SKM-1 (cell line): ENCODE measurements around the gene SNRPE.

Source experiments
- DNase-seq: peaks from one replicate; lab custom pipeline; 2025; ENCODE audit not compliant: unreplicated experiment; lab: John Stamatoyannopoulos, UW

The SNRPE gene

DNA sequence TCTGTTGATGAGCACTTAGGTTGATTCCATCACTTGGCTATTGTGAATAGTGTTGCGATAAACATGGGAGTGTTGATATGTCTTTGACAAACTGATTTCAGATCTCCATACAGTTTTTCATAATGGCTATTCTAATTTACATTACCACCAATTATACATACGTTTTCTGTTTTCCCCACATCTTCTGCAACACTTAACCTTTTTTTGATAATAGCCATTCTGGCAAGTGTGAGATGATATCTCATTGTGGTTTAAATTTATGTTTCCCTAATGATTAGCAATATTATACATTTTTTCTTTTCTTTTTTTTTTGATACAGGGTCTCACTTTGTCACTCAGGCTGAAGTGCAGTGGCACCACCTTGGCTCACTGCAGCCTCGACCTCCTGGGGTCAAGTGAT, 17.0 kb downstream of the SNRPE start:
- DNase-seq, result no peak

DNA sequence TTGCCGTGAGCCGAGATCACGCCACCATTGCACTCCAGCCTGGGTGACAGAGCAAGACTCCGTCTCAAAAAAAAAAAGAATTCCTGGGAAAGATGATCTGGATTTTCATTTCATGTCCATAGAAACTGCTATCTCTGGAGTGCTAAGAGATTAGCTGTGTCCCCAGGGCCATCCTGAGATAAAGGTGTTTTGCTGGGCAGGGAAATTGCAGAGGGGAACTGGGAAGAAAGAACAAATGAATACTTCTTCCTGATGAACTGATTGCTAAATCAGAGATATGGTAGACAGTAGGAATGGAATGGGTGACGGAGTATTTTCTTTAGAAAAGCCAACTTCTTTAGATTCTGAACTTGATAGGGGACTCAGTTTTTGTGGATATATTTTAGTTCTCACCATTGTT, 19.2 kb downstream of the SNRPE start:
- no peak for DNase-seq

DNA sequence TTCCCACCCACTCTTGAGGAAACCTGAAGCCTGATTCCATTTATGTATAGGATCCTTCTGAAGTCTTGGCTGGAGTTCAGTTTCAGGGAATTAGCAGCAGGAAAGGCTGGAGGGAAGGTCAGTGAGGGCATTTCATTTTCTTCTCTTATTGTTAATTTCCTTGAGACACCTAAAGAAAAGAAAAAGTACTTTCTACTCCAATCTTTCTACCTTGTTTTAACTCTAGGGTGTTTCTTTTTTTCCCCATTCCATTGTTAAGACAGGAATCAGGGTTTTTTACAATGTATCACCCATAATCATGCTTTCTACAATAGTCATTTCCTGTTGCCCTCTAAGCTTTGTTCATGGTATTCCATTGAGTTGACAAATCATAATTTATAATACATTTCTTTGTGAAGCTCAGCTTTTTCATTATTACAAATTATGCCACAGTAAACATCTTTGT, 27.4 kb downstream of the SNRPE start:
- no peak for DNase-seq

DNA sequence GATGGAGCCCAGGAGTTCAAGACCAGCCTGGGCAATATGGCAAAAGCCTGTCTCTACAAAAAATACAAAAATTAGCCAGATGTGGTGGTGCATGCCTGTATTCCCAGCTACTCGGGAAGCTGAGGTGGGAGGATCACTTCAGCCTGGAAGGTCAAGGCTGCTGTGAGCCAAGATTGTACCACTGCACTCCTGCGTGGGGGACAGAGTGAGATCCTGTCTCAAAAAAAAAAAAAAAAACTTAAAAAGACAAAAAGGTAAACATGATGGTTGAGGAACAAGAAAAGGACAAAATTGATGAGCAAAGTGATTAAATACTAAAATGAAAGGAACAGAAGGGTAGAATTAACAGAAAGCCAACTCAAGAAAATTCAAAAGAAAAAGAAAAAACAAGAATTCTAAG, 30.6 kb downstream of the SNRPE start:
- no peak for DNase-seq

DNA sequence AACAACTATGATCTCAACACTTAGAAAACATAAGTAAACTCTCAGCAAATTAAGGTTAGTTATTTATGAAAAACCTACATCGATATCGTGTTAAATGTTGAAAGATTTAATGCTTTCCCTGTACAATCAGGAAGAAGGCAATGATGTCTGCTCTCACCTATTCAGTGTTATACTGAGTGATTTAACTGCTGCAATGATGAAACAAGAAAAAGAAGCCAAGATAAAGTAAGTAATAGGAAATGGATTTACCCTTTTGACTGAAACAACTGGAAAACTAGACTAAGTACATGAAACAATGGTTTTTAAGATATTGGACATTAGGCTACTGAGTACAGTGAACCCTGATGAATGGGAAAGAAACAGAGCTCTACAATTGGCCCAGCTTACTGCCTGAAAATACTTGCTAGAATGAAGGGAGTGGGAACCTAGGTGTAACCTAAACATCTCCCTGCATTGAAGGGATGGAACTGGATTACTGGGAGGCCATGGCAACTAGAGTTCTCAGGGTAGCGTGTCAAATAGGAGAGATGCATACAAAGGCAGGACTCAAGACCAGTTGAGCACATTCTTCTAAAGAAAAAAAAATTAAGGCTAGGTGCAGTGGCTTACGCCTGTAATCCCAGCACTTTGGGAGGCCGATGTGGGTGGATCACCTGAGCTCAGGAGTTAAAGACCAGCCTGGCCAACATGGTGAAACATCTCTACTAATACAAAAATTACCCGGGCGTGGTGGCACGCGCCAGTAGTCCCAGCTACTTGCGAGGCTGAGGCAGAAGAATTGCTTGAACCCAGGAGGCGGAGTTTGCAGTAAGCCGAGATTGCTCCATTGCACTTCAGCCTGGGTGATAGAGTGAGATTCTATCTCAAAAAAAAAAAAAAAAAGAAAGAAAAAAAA, 37.3 kb downstream of the SNRPE start:
- no peak for DNase-seq

DNA sequence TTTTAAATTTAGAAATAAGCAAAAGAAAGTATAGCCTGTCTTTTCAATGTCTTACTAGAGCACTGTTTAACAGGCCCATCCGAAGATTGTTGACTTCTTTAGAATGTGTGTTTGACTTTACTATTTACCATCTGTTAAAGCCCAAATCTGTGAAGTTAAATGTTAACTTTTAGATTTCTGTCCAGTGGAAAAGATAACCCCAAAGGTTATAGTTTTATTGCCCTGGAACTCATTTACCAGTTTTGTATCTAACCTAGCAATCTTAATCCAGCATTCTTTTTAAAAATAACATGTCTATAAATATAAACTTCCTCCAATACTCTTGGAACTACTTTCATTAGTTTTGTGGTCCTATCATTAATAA, 37.9 kb downstream of the SNRPE start:
- DNase-seq, result no peak

DNA sequence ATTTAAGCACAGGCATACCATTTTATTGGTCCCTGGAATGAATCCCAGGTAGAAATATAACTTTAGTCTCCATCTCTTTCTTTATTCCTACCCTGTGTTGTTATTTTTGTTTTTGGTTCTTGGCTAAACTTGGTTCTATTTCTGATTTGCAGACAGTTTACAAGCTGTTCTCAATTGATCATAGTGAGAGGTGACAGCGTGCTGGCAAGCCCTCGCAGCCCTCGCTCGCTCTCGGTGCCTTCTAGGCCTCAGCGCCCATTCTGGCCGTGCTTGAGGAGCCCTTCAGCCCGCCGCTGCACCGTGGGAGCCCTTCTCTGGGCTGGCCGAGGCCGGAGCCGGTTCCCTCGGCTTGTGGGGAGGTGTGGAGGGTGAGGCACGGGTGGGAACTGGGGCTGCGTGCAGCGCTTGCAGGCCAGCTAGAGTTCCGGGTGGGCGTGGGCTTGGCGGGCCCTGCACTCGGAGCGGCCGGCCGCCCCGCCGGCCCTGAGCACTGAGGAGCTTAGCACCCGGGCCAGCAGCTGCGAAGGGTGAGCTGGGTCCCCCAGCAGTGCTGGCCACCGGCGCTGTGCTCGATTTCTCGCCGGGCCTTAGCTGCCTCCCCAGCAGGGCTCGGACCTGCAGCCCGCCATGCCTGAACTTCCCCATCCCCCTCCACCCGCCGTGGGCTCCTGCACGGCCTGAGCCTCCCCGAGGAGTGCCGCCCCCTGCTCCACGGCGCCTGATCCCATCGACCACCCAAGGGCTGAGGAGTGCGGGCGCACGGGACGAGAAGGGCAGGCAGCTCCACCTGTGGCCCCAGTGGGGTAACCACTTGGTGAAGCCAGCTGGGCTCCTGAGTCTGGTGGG, 38.7 kb downstream of the SNRPE start:
- no peak for DNase-seq

DNA sequence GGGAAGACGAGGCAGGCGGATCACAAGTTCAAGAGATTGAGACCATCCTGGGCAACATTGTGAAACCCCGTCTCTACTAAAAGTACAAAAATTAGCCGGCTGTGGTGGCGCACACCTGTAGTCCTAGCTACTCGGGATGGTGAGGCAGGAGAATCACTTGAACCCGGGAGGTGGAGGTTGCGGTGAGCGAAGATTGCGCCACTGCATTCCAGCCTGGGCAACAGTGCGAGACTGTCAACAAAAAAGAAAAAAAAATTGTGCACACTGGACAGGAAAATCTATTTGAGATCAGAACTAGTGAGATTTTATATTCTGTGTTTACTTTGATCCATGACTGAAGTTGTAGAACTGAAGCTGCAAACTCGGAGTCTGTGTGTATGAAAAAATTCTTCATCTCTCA, 40.2 kb downstream of the SNRPE start:
- no peak for DNase-seq

DNA sequence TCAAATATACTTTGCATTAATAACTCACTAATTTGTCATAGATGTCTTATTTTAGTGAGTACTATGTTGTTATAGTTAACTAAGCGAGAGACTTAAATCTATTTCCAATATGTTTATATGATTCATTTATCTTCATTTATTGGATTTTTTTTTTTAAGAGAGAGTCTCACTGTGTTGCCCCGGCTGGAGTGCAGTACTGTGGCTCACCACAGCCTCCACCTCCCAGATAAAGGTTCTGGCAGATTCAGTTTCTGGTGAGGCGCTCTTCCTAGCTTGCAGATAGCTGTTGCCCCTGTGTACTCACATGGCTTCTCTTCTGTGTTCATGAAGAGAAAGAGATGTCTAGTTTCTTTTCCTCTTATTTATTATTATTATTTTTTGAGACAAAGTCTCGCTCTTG, 43.9 kb downstream of the SNRPE start:
- DNase-seq, result no peak

DNA sequence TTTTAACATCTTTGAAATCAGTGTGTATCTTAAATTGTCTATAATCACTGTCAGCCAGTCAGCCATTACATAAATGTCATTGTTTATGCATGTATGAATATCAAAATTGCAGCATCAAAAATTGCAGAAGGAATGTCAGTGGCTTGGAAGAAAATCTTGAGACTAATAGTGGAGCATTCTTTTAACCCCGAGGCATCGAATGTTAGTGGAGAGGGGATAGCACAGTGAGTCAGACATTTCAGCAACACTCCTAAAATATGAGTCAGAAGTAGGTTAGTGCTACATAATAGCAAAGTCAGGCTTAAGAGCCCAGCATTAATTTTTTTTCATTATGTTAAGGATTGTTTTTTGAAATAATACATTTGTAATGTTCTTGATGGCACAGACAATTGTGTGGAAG, 45.5 kb downstream of the SNRPE start:
- no peak for DNase-seq

DNA sequence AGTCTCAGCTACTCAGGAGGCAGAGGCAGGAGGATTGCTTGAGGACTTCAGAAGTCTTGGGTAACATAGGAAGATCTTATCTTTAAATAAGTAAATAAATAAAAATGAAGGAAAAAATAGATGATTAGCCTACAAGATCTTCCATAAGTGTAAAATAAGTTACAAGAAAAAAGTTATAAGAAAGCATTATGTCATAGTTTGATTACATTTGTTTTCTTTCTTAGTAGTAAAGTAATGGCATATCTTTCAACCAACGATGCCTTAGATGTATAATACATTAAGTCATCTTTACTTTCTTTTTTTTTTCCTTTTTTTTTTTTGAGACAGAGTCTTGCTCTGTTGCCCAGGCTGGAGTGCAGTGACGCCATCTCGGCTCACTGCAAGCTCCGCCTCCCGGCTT, 46.5 kb downstream of the SNRPE start:
- no peak for DNase-seq

DNA sequence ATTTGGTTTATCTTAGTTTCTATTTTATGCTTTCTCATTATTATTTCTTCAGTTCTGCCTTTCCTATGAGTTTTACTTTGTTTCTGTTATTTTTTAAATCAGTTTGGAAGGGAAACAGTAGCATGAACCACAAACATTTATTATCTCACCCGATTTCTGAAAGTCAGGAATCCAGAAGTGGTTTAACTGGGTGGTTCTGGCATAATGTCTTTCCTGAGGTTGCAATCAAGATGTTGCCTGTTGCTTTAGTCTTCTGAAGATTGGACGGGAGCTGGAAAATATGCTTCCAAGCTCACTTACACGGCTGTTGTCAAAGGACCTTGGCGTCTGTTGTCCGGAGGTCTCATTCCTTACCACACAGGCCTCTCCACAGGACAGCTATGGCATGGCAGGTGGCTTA, 50.4 kb downstream of the SNRPE start:
- DNase-seq, result no peak

DNA sequence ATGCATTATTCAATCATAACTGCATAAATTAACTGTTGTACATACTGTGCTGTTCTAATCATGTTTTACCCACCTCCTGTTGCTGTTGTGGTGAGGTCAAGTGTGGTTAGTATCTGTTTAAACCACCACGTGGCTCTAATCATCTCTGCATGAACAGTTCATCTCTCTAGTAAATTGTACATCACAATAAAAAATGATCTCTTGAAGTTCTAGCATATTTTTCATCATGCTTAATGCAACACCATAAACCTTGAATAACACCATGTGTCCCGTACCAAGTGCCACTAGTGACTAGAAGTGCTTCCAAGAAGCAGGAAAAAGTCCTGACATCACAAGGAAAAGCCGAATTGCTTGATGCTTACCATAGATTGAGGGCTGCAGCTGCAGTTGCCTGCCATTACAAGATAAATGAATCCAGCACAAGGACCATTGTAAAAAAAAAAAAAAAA, 51.7 kb downstream of the SNRPE start:
- no peak for DNase-seq

DNA sequence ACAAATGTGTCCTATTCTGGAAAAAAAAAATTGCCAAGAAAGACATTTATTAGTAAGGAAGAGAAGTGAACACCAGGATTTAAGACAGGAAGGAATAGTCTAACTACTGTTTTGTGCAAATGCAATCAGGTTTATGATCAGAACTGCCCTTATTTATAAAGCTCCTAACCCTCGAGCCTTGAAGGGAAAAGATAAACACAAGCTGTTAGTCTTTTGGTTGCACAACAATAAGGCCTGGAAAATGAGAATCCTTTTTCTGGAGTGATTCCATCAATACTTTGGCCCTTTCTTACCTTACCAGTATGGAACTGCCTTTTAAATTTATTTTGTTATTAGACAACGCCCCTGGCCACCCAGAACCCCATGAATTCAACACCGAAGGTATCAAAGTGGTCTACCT, 52.9 kb downstream of the SNRPE start:
- DNase-seq, result no peak

DNA sequence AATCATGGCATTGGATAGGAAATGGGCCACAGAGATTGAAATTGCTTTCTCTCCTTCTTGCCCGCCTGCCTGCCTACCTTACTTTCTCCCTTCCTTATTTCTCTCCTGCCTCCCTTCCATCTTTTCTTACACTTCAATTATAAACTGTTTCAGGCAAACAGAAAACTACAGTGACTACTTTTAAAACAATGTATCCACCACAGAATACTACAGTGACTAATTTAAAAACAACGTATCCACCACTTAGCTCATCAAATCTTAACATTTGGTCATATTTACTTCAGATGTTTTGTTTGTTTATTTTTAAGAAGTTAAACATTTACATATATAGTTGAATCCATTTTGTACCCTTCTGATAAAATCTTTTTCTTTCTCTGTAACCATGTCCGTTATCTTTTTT, 54.4 kb downstream of the SNRPE start:
- DNase-seq, result no peak

DNA sequence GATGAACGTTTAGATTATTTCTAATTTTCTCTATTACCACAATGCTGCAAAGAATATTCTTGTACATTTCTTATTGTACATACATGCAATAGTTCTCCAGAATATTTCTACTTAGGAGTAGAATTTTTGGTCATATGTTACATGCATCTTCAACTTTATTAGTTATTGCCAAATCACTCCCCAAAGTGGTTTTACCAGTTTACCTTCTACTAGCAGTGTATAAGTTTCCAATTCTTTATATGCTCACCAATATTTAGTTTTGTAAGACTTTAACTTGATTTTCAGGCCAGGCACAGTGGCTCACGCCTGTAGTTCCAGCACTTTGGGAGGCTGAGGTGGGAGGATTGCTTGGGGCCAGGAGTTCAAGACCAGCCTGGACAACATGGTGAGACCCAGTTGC, 55.4 kb downstream of the SNRPE start:
- DNase-seq, result no peak
